SW 1271 (cell line): Measurements from ENCODE around the gene EFCC1.

Experiments used
- DNase-seq, 2 experiments: peaks; one replicate each; lab custom pipeline; 2025; lab: John Stamatoyannopoulos, UW

Gene EFCC1

DNA sequence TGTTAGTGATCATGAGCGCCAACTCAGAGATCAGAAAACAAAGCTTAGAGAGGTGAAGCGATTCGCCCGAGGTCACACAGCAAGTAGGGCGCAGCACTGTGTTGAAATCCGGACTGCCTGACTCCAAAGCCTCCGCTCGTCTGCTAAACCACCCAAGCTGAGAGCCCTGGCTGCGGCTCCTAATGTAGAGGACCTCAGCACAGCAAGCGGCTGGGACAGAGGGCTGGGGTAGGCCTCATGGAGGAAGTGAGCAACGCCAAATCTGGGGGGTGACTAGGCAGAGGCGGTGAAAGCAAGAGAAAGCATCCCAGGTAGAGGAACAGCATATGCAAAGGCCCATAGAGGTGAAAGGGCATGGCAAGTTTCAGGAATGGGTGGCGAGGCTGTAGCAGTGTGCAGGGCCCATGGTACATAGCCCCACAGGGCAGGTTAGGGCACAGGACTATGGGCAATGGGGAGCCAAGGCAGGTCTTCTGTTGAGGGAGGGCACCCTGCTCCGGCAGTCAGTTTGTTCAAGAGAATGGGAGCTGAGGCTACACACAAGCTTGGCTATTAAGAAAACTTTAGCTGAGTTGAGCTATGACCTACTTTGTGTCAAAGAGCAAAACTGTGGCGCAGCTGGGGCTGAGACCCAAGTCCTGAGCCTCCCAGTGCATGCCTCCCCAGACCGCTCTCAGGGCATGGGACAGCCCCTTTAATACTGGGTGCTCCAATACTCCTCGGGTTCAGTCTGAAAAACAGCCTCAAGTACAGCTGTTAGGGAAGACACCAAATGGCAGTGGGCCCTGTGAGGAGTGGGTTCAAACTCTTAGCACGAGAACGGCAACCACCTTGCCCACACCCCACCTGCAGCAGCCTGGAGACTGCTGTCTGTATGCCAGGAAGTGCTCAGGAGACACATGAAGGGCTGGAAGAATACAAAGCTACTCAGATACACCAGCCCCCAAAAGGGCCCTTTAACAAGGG lies 6.2 kb upstream of the EFCC1 start:
- no peak for DNase-seq

DNA sequence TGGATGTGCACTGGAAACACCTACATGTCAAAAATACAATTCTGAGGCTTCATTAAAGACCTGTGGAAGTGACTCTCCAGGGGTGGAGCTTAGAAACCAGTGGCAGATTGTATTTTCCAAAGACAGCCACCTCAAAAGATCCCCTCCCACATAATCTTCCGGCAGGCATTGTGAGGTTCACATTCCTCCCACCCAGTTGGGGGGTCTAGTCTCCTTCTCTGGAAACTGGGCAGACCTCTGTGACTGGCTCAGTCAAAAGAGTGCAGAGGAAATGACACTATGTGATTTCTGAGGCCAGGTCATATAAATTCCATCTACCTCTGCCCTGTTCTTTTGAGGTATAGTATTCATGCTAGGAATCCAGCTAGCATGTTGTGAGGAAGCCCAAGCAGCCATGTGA lies 5.4 kb upstream of the EFCC1 start:
- DNase-seq: no peak

DNA sequence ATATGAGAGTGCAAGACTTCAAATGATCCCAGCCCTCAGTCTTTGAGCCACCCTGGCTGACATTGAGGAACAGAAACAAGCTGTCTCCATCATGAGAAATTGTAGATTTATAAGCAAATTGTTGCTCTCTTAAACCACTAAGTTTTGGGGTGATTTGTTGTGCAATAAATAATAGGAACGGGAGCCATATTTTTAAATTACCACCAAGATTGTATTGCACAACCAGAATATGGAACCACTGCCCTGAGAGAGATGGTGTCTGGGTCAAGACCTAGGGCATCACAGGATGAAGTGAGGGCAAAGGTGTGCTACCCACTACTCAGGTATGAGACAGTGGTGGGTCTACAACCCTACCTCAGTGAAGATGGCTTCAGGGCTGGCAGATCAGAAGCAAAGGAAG lies 4.9 kb upstream of the EFCC1 start:
- no peak for DNase-seq

DNA sequence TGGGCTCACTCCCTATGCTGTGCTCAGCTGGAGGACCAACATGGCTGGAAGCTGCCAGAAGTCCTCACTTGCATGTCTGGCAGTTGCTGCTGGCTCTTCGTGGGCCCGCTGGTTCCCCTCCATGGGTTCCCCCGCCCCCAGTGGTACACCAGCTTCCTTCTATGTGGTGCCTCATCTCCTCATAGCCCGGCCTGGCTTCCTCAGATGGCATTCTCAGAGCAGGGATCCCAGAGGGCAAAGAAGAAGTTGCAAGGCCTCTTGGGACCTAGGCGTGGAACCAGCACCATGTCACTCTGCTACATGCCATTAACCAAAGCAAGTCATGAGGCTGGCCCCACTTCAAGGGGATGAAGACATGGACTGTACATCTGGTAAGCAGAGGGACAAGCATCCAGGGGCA lies 4.4 kb upstream of the EFCC1 start:
- no peak for DNase-seq

DNA sequence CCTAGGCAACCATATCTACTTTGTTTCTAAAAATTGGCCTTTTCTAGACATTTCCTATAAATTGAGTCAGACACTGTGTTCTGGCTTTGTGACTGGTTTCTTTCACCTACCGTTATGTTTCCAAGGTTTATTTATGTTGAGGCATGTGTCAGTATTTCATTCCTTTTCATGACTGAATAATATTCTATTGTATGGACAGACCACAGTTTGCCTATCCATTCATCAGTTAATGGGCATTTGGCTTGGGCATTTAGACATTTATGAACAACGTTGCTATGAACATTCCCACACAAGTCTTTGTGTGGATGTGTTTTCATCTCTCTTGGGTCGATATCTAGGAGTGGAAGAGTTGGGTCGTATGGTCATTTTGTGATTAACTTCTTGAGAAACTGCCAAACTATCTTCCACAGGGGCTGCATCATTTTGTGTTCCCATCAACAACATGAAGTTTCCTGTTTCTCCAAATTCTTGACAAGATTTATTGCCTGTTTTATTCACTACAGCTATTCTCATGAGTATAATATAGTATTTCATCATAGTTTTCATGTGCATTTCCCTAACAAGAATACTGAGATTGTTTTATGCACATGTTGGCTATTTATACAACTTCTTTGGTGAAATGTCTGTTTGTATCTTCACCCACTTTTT lies 3.5 kb upstream of the EFCC1 start:
- no peak for DNase-seq

DNA sequence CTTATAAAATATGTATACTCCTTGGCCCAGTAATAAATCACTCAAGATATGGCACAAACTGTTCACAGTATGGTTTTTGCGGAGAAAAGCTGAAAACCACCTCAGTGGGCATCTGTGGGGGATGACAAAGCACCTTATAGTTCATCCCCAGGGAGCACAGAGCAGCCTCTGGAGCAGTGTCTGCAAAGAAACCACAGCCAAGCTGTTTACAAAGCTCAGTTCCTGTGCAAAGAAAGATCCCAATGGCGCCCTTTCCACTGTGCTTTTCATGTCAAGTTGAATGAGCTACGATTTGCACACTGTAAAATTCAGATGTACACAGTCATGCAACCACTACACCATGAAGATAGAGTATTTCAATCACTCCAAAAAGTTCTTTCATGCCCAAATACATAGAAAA lies 2.5 kb upstream of the EFCC1 start:
- no peak for DNase-seq

DNA sequence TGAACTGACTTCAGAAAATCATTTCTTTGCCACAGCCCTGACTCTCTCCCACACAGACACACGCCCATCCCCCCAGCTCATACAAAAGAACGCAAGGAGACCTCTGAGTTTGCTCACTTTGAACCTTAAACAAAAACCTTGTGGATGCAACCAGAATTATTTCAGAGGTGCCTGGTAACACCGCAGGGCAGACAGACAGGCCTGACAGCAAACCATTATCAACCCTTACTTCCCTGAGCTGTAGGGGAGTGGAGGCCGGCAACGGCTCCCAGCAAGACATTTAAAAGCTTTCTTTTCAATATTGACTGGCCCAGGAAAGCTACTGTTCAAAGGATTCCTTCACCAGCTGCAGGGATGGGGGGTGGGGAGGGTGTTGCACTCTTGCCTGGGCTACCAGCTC lies 2.0 kb upstream of the EFCC1 start:
- DNase-seq: no peak

DNA sequence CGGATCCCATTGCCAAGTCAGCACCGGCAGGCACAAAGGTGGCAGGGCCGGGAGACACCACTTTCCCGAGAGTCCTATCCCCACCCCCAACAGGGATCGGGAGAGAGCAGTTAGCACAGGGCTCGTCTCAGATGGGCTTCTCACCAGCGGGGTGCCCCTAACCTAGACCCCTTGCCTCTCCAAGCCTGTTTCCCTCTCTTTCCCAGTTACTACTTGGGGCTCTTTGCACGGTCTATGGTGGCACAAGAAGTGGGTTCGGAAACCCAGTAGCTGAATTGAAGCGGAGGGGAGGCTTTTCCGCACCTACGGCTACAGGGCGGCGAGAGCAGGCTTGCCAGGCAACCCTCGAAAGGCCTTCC lies 383 bp upstream of the EFCC1 start:
- DNase-seq: no peak

DNA sequence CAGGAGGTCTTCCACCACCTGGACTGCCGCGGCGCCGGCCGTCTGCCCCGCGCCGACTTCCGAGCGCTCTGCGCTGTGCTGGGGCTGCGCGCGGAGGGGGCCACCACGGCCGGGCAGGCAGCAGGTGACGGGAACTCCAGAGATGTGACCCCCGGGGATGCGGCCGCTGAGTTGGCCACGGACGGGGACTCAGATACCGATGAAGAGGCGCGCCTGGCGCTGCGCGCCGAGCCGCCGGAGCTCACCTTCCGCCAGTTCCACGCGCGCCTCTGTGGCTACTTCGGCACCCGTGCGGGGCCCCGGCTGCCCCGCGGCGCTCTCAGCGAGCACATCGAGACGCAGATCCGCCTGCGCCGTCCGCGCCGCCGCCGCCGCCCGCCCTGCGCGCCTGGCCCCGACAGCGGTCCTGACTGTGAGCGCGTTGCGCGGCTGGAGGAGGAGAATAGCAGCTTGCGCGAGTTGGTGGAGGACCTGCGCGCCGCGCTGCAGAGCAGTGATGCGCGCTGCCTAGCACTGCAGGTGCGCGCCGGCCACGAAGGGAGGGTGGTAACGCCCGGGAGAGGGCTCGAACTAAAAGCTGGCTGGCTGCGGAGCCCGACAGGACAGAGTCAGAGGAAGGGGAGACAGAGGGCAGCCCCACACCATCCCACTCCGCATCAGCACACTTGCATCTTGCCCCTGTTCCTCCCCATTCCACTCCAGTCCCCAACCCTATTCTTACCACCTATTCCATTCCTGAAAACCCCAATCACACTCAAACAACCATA lies 885 bp downstream of the EFCC1 start:
- DNase-seq: no peak

DNA sequence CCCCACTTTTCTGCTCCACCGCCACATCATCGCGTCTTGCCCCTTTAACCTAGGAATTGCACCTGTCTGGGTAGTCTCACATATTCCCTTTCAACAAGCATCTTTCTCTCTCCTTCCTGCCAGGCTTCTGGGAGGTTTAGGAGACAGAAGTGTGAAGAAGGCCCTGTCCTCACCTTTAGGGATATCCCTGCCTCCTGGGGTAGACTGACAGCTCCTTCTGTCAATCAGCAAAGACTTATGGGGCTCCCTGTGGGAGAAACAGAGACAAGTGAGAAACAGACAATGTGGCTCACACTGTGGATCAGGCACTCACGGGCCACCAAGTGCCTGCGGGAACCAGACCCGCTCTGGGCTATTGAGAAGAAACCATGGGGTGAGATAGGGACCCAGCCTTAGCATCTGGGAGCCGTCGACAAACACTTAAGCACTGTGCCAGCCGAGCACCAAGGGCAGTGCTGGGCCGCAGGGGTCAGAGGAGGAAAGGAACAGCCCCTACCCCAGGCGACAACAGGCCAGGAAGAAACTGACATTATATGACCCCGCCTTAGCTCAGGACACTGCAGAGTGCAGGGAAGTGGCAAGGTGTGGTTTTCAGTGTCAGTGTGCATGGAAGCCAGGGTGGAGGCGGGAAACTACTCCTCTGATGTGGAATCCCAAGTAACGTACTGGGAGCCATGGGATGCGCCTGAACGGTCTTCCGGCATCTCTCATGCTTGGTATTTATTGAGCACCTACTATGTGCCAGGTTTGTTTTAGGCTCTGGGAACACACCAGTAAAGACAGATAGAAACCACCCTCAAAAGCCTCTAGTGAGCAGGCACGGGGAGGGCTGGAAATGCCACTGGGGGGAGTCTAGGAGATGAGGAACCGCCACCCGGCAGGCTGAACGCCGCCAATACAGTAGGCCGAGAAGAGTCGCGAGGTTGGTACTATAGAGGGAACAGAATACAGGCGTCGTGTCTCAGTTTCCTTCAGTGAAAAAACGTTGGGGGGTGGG lies 1.8 kb downstream of the EFCC1 start:
- DNase-seq: no peak

DNA sequence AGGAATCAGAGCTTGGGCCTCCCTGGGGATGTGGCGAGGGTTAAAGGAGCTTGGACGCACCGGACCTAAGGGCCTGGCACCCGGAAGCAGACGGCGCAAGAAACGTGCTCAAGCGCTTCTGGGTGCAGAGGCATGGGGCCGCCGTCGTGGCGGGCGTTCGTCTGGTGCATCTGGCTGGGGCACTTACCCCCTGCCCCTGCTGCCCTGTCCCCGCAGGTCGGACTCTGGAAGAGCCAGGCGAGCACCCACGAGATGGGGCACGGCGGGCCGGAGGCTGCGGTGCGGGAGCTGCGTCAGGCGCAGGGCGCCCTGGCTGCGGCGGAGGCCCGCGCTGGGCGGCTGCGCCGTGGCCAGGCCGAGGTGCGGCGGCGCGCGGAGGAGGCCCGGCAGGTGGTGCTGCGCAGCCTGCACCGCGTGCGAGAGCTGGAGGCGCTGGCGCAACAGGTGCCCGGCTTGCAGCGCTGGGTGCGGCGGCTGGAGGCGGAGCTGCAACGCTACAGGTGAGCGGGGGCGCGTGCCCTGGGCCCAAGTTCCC lies 2.5 kb downstream of the EFCC1 start:
- DNase-seq: no peak

DNA sequence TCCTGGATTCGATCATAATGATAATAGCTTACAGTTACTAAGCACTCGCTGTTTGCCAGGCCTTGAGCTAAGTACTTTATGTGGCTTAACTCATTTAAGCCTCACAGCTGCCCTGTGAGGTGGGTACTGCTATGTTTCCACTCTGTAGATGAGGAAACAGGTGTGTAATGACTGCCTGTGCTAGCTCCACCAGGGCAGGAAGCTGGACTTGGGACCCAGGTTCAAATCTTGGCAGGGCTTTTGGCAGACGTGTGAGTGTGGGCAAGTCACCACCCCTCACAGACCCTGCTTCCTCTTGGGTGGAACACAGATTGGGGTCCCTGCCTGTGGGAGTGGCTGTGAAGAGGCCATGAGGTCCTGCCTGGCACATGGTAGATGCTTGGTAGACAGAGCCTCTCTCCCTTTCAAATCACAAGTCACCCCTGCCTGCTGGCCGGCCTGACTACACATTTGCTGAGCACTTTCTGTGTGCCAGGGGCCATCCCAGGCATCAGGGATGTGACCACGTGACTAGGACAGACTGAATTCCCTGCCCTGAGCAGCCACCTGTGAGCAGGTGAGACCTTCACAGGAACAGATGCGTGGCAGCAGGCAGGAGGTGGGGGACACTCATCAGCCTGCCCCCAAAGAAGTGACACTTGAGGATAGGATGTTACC lies 3.7 kb downstream of the EFCC1 start:
- DNase-seq: no peak

DNA sequence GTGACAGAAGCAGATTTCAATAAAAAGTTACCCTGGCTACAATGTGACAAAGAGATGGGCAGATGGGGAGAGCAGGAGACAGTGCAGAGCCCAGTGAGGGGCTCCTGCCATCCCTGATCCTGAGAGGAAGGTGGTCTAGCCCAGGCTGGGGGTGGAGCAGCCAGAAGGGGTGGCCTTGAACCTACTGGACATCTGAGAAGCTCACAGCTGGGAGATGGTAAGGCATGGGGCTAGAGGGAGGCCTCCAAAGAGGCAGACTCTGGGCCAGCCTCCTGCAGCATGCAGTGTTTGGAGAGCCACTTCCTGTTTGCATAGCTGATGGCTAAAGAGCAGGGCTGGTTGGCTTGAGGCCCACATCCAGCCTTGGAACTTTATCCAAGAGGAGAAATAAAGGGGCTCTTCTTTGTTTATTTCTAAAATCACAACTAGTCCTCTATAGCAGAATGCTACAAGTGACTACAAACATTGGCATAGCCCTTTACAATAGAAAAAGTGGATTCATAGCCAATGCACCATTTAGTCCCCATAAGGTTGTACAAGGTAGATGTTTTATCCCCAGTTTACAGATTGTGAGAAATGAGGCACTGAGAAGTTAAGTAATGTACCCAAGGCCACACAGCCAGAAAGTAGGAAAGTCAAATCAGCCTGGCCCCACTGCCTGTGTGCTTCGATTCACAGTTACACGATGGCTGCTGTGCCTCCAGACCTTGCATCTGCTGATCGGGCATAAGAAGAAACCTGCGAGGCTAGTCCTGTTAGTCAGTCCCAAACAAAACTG lies 4.6 kb downstream of the EFCC1 start:
- peak in 1 of 2 experiments; percentile 41 for DNase-seq

DNA sequence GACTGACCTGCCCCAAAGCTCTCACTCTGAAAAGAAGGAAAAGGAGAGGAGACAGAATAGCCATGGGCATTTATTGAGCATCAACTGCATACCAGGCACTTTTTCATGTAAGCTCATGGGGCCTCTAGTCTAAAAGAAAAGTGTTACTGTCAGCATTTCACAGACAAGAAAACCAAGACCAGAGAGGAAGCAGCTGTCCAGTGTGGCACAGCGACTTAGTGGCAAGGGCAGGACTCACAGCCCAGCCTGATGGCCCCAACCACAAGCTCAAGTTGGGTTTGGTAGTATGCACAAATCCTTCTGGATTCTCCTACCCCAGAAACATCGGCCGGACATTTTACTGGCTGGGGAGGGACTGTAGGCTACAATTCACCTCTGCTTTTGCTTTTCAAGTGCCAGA lies 5.8 kb downstream of the EFCC1 start:
- no peak for DNase-seq

DNA sequence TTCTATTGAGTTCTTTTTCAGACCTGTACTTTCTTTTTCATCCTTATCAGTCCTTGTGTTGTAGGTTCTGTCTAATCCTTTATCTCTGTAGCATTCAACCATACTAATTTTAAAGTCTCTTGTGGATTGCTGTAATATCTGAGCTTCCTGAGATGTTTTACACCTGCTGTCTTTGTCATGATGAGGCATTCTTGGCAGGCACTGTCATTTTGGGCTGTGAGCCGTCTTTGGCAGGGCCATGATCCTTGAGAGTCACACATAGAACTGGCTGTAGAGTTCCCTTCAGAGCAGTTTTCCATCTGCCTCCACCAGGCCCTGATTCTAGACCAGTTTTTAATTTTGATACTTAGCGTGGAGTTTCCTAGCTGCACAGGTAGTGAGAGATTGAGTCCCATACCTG lies 6.7 kb downstream of the EFCC1 start:
- DNase-seq: no peak

DNA sequence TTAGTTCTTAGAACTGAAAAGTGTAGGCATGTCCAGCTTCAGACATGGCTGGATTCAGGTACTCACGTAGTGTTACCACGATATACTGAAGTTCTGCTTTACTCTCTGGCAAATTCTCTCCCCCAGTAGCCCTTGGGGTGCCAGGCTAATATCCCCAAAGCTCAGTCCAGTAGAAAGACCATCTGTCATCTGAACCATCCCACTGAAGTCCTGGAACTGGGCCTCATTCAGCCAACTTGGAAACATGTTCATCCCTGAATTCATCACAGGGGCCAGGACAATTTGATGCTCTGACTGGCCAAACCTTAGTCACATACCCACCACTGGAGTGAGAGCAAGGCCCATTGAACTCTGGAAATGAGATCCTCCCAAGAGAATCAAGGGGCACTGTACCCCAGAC lies 8.2 kb downstream of the EFCC1 start:
- no peak for DNase-seq

DNA sequence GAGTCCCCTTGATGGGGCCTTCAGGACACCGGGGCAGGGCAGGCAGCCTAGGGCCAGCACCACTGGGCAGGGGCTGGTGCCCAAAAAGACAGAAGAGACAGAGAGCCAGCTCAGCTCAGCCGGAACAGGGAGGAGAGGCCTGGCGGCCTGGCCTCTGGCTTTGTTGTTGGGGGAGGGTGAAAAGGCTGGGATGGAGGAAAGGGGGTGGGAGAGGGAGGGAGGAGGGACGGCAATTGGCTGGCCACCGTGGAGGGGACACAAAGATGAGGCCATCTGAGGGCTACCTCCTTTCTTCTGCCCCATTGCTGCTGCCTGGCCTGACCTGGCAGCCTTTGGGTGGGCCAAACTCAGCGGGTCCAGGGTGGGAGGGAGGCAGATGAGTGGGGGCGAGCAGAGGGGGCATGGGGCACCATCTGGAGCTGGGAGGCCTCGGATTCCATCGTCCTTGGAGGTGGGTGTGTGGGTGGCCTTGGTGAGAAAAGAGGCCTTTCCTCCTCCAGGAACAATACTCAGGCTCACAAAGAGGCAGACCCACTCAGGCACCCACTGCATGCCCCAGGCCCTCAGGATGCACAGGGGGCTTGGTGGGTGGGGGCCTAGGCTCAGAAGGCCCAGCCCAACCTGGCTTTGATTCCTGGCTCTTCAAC lies 9.3 kb downstream of the EFCC1 start:
- DNase-seq: no peak

DNA sequence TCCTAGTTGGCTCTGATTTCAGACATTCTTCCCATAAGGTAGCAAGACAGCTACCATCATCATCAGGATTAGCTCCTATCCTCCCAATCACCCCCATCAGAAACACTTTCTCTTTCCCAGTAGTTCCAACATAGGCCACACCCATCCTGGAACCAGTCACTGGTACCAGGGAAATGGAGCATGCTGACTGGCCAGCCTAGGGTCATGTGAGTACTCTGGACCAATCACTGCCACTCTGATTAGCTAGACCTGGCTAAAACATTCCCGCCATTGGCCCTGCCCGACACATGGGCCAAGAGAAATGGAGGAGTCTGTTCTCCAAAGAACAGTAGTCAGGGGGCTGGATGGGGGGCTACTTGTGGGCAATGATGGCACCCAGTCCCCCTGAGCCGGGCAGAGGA lies 12.4 kb downstream of the EFCC1 start:
- DNase-seq: peak in 1 of 2 experiments; percentile 23

DNA sequence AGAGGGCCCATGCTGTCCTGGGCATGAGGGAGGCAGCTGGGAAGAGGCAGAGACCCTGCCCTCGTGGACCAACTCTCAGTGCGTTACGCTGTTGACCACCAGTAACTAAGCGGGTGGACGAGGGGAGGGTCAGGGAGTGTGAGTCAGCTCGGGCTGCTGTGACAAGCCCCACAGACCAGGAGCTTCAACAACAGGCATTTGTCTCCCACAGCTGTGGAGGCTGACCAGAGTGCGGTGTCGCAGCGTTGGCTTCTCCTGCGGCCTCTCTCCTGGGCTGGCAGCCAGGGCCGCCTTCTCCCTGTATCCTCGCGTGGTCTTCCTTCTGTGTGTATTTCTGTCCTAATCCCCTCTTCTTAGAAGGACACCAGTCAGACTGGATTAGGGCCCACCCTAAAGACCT lies 13.0 kb downstream of the EFCC1 start:
- no peak for DNase-seq
